ENCODE measurements around the gene SKOR1.

- TF ChIP-seq CTCF (IDR thresholded peaks at IDR 0.05; ENCODE audit: poor library complexity) (peak; percentile 30), EZH2 (IDR thresholded peaks at IDR 0.05; ENCODE audit: borderline replicate concordance) (peak; percentile 33), EZH2phosphoT487 (IDR thresholded peaks at IDR 0.05; ENCODE audit: low read depth, severe bottlenecking, unreplicated experiment) (peak; percentile 49)
These were observed 6.8 kb downstream of the SKOR1 start for GRCh38 chr15:67832031-67832551.
